ENCODE measurements around the gene SLC35B1. TPM values are rescaled to one million over a fixed set of nuclear protein-coding genes. Genes with fewer than 3 reads are reported as not detected.
"Not testable (repeated sequence)": the region's sequence is repeated elsewhere in the genome, so short reads cannot be mapped to it uniquely, and the experiment has no call there.

SLC35B1 gene
- total RNA-seq, 3 donors from 2014 or later = 89.1 to 90.4 (median 90.3) TPM

- peaks cover 44% of the 10 kb centered on the region for H3K4me1 Mint-ChIP-seq (ENCODE audit: low read depth)
- no peaks in the 10 kb centered on the region for H3K27me3 Mint-ChIP-seq (ENCODE audit: low read depth)
- ATAC-seq (no peak), DNase-seq (no peak)
- H3K9me3 Mint-ChIP-seq = peaks cover 5% of the 10 kb centered on the region
- H3K36me3 Mint-ChIP-seq (ENCODE audit: insufficient read depth) = peaks cover 29% of the 10 kb centered on the region
- H3K4me3 Mint-ChIP-seq = no peak overlapping the region
Observed at GRCh38 chr17:49725452-49726130, 17.8 kb upstream of the SLC35B1 start.

- H3K4me1 Mint-ChIP-seq (ENCODE audit: low read depth) = peaks cover 35% of the 10 kb centered on the region
- H3K4me3 Mint-ChIP-seq = not testable (repeated sequence)
Observed at GRCh38 chr17:49724552-49724951, 16.8 kb upstream of the SLC35B1 start.

GRCh38 chr17:49723423-49723822 is 15.7 kb upstream of the SLC35B1 start:
- peaks cover 27% of the 10 kb centered on the region for H3K4me1 Mint-ChIP-seq (ENCODE audit: low read depth)
- peaks cover 29% of the 10 kb centered on the region for H3K36me3 Mint-ChIP-seq (ENCODE audit: insufficient read depth)
- no peak overlapping the region for H3K4me3 Mint-ChIP-seq
- peaks cover 5% of the 10 kb centered on the region for H3K9me3 Mint-ChIP-seq
- no peak for ATAC-seq
- no peak for DNase-seq
- H3K27me3 Mint-ChIP-seq (ENCODE audit: low read depth) = no peaks in the 10 kb centered on the region

More at GRCh38 chr17:49724552-49724951, 16.8 kb upstream of the SLC35B1 start:
- not testable (repeated sequence) for H3K9me3 Mint-ChIP-seq; H3K27me3 Mint-ChIP-seq (ENCODE audit: low read depth); ATAC-seq; DNase-seq
- H3K36me3 Mint-ChIP-seq (ENCODE audit: insufficient read depth) = peaks cover 34% of the 10 kb centered on the region

DNA sequence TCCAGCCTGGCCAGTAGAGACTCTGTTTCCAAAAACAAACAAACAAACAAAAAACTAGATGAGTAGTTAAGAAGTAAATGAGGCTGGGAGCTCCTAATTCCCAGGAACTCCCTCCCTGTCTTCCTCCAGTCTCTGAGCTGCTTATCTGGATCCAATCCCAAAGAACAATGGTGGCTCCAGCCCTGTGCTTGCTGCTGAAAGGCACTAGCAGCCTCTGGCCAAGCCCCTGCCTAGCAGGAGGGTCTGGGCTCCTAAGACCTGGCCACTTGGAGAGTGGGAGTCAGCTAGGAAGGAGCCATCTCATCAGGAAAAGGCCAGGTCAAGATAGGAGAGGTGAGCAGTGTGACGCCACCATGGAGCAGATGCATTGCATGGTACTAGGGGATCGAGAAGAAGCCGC is 14.3 kb upstream of the SLC35B1 start:
- H3K9me3 Mint-ChIP-seq = peaks cover 5% of the 10 kb centered on the region
- H3K36me3 Mint-ChIP-seq (ENCODE audit: insufficient read depth) = peaks cover 32% of the 10 kb centered on the region
- no peak for DNase-seq
- H3K4me1 Mint-ChIP-seq (ENCODE audit: low read depth) = peaks cover 27% of the 10 kb centered on the region
- H3K4me3 Mint-ChIP-seq = no peak overlapping the region
- no peak for ATAC-seq
- no peaks in the 10 kb centered on the region for H3K27me3 Mint-ChIP-seq (ENCODE audit: low read depth)

GRCh38 chr17:49717371-49717861 is 9.7 kb upstream of the SLC35B1 start:
- ATAC-seq (peak; percentile 53 to 62), DNase-seq (no peak)
- no peaks in the 10 kb centered on the region for H3K9me3 Mint-ChIP-seq
- H3K4me1 Mint-ChIP-seq (ENCODE audit: low read depth) = peaks cover 45% of the 10 kb centered on the region
- peaks cover 44% of the 10 kb centered on the region for H3K36me3 Mint-ChIP-seq (ENCODE audit: insufficient read depth)
- peak overlapping the region; percentile 13 for H3K4me3 Mint-ChIP-seq
- H3K27me3 Mint-ChIP-seq (ENCODE audit: low read depth) = no peaks in the 10 kb centered on the region

GRCh38 chr17:49716668-49717364 is 9.1 kb upstream of the SLC35B1 start:
- H3K9me3 Mint-ChIP-seq = no peaks in the 10 kb centered on the region
- no peaks in the 10 kb centered on the region for H3K27me3 Mint-ChIP-seq (ENCODE audit: low read depth)
- H3K36me3 Mint-ChIP-seq (ENCODE audit: insufficient read depth) = peaks cover 45% of the 10 kb centered on the region
- peaks cover 45% of the 10 kb centered on the region for H3K4me1 Mint-ChIP-seq (ENCODE audit: low read depth)
- ATAC-seq (no peak), DNase-seq (no peak)
- H3K4me3 Mint-ChIP-seq = peak overlapping the region; percentile 0

- Mint-ChIP-seq H3K36me3 (ENCODE audit: insufficient read depth) (peaks cover 45% of the 10 kb centered on the region), H3K9me3 (no peaks in the 10 kb centered on the region), H3K27me3 (ENCODE audit: low read depth) (no peaks in the 10 kb centered on the region), H3K4me1 (ENCODE audit: low read depth) (peaks cover 45% of the 10 kb centered on the region), H3K4me3 (peak overlapping the region; percentile 56)
- DNase-seq = peak; percentile 30
- ATAC-seq = peak; percentile 56 to 60
Observed at GRCh38 chr17:49715717-49716279, 8.0 kb upstream of the SLC35B1 start.

DNA sequence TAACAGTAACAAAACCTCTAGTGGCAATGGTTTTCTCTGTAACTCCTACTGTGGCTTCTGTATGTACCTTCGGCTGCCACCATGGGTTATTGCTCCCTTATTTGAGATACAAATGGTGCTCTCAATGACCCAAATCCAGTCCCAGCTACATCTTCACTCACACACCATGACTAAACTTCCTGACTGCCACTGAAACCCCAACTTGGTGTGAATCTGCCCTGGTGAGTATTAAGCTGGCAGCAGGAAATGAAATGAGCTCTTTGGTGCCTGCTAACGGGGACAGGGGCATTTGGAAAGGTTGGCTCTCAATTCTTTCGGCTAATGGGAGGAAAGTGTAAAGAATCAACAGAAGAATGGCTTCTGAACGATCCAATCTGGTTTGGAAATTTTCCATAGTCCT is 7.5 kb upstream of the SLC35B1 start:
- ATAC-seq (peak; percentile 66 to 74), DNase-seq (peak; percentile 20)
- Mint-ChIP-seq H3K4me1 (ENCODE audit: low read depth) (peaks cover 45% of the 10 kb centered on the region), H3K4me3 (peak overlapping the region; percentile 56), H3K36me3 (ENCODE audit: insufficient read depth) (peaks cover 50% of the 10 kb centered on the region), H3K9me3 (no peaks in the 10 kb centered on the region), H3K27me3 (ENCODE audit: low read depth) (no peaks in the 10 kb centered on the region)

DNA sequence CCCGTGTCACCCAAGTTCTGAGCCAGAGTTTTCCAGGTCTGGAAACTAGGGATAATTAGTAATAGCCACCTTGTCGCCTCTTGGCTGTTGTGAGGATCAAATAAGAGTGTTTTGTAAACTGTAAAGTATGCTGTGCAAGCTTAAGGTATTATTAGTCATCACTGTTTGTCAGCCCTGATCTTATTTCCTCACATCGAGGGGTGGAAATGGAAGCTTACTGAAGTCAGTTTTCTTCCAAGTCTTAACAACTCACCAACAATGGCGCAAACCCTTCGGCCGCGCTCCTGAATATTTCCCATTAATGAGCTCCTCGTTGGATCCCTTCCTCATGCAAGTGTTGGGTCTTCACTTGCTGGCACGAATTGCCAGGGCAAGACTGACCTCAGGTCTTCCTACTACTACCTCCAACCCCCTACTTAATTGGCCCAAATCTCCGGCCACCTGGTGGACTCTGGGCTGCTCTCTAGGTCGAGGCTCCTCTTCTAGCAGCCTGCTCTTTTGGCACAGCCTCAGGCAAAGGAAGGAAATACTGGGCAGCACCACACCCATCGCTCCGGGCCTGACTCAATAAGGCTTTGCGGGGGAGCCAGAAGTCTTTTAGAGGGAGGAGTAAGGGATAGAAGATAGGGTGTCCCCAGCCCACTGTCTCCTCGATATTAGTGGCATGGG is 885 bp upstream of the SLC35B1 start:
- no peak for DNase-seq
- H3K36me3 Mint-ChIP-seq (ENCODE audit: insufficient read depth) = peaks cover 35% of the 10 kb centered on the region
- peaks cover 41% of the 10 kb centered on the region for H3K4me1 Mint-ChIP-seq (ENCODE audit: low read depth)
- ATAC-seq = peak; percentile 2 to 4
- H3K4me3 Mint-ChIP-seq = peak overlapping the region; percentile 95
- H3K9me3 Mint-ChIP-seq = no peaks in the 10 kb centered on the region
- H3K27me3 Mint-ChIP-seq (ENCODE audit: low read depth) = no peaks in the 10 kb centered on the region

DNA sequence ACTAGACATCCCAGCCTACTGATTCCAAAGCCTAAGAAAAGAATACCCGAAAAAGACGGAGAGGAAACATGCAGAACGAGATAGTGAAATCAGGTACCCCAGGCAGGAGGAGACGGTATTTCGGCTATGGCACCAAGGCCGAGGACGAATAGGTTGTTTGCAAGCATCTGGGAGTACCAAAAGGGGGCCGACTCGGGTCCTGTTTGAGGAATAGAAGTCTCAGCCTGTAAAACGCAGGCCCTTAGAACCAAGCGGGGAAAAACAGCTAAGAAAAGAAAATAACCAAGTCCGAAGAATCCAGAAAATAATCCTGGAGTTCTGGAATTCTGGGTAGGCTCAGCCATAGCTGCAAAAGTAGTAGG is 537 bp downstream of the SLC35B1 start:
- H3K4me3 Mint-ChIP-seq = peak overlapping the region; percentile 95
- DNase-seq (no peak), ATAC-seq (no peak)
- no peaks in the 10 kb centered on the region for H3K9me3 Mint-ChIP-seq
- peaks cover 38% of the 10 kb centered on the region for H3K4me1 Mint-ChIP-seq (ENCODE audit: low read depth)
- H3K27me3 Mint-ChIP-seq (ENCODE audit: low read depth) = no peaks in the 10 kb centered on the region
- peaks cover 38% of the 10 kb centered on the region for H3K36me3 Mint-ChIP-seq (ENCODE audit: insufficient read depth)

GRCh38 chr17:49705254-49705653 is 2.5 kb downstream of the SLC35B1 start:
- Mint-ChIP-seq H3K4me1 (ENCODE audit: low read depth) (peaks cover 38% of the 10 kb centered on the region), H3K27me3 (ENCODE audit: low read depth) (no peaks in the 10 kb centered on the region), H3K4me3 (peak overlapping the region; percentile 95), H3K9me3 (no peaks in the 10 kb centered on the region), H3K36me3 (ENCODE audit: insufficient read depth) (peaks cover 40% of the 10 kb centered on the region)
- ATAC-seq = no peak
- no peak for DNase-seq

DNA sequence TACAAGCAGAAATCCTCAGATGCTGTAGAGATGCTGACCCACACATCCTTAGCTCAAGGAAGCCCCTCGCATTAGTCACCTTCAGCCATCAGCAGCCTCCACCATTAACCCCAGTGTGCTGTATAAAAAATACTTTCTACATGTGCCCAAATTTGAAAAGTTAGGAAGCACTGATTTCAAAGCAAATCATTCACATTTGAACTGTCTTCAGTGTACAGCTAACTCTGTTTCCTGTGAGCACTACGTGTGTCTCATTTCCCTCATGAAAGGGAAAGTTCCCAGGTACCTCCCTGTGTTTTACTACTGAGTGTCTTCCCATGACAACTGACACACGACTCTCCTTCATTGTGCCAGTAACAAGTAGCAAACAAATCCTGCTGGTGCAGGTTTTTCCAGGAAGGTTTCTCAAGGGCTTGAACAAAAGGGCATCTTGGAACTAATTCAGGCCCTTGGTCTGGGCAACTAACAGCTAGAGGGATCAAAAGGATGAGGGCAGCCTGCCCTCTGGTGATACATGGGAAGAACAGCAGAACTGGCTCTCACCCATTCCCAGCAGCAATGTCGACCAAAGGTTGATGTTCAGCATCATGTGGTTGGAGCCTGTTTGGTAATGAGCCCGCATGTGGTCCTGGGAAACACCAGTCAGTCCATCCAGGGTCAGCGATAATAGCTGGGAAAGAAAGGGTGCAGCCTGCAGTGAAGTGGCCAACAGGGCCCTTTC is 4.0 kb downstream of the SLC35B1 start:
- Mint-ChIP-seq H3K9me3 (no peaks in the 10 kb centered on the region), H3K4me1 (ENCODE audit: low read depth) (peaks cover 30% of the 10 kb centered on the region), H3K27me3 (ENCODE audit: low read depth) (no peaks in the 10 kb centered on the region), H3K36me3 (ENCODE audit: insufficient read depth) (peaks cover 39% of the 10 kb centered on the region), H3K4me3 (no peak overlapping the region)
- ATAC-seq = no peak
- DNase-seq = no peak

DNA sequence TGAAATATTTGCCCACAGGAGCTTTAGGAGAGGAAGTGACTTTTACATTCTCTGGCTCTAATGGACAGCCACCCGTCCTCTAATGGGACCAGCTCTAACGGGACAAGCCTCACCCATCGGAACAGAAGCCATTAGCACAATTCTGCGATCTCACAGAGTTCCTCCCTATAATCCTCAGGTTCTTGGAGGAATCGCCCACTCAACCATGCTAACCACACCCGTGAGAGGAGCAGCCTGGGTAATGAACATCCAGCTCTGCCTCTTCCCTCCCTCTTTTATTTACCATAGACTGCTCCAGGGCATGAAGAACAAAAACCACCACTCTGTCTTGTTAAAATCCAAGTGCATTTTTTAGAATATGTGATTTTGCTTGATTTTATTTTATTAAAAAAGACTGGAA is 6.8 kb downstream of the SLC35B1 start:
- Mint-ChIP-seq H3K4me3 (no peak overlapping the region), H3K4me1 (ENCODE audit: low read depth) (peaks cover 21% of the 10 kb centered on the region), H3K9me3 (no peaks in the 10 kb centered on the region), H3K27me3 (ENCODE audit: low read depth) (no peaks in the 10 kb centered on the region), H3K36me3 (ENCODE audit: insufficient read depth) (peaks cover 39% of the 10 kb centered on the region)
- ATAC-seq (no peak), DNase-seq (no peak)
